Testis (tissue), 3 donors: ENCODE data around the gene ASPHD2. TPM values are rescaled to one million over a fixed set of nuclear protein-coding genes. Genes with fewer than 3 reads are reported as not detected.

Experiments
- DNase-seq: peaks from one replicate; pipeline ENCODE4 v3.0.0-alpha.2; 2019
- H3K27ac ChIP-seq, 2 donors: fragments of 200-600 bp; sonication (generic); one replicate each; pipeline ENCODE4 v1.5.1; 2019
- H3K27me3 ChIP-seq: fragments of 200-600 bp; sonication (generic); one replicate; pipeline ENCODE4 v1.5.1; 2019
- H3K36me3 ChIP-seq: fragments of 200-600 bp; sonication (generic); one replicate; pipeline ENCODE4 v1.5.1; 2017; ENCODE audit warnings: low read depth; ENCODE audit errors: missing control alignments
- H3K4me1 ChIP-seq: fragments of 200-600 bp; sonication (generic); one replicate; pipeline ENCODE4 v1.5.1; 2019
- H3K4me3 ChIP-seq, 2 donors: fragments of 200-600 bp; sonication (generic); one replicate each; pipeline ENCODE4 v1.5.1; 2017 to 2019
- H3K9me3 ChIP-seq: fragments of 200-600 bp; sonication (generic); one replicate; pipeline ENCODE4 v1.5.1; 2017
- POLR2A ChIP-seq: fragments of 450-650 bp; IDR thresholded peaks from one replicate; pipeline ENCODE4 v1.6.1; 2017; ENCODE audit warnings: antibody characterized with exemption, mild to moderate bottlenecking, moderate library complexity
- WGBS, 2 donors: methylation state at CpG; one replicate each; pipeline ENCODE4 v1.1.5; 2018; 5-methylcytosine and 5-hydroxymethylcytosine counted together
- intact Hi-C: fragments of 100-400 bp; cut with DNase I; formaldehyde crosslinking; loops from one replicate; pipeline ENCODE4 v1.15.1; 2023; ENCODE audit warnings: low total_unique reads
- polyA plus RNA-seq: library from polyadenylated mRNA; stranded (reverse); fragments of 350-450 nt; fragmentation: Illumina TruSeq; extraction: RNeasy Lipid Tissue Mini Kit (QIAGEN cat#74804); gene quantifications from one replicate; pipeline ENCODE4 v1.2.3, GENCODE V29; 2014; ENCODE audit warnings: low read depth, low replicate concordance; ENCODE audit not compliant: insufficient read depth
- total RNA-seq, 2 donors: library from RNA; depleted of rRNA; stranded (reverse); fragments of >200 nt; gene quantifications; one replicate each; pipeline ENCODE4 v1.2.3, GENCODE V29; 2016
- TF ChIP-seq, protein P1 (sequence below), 3 experiments: fragments of 450-650 bp in 2 of 3; fragments of 200-600 bp in 1 of 3; sonication (generic) in 1 of 3; IDR thresholded peaks; one replicate each; pipeline ENCODE4 v1.5.1; 2016 to 2019; ENCODE audit warnings: antibody characterized with exemption in 3 of 3, mild to moderate bottlenecking in 2 of 3, moderate library complexity in 1 of 3

Gene ASPHD2
- total and polyA plus RNA-seq, 3 donors from 2014 or later, result 4.2 to 5.0 (median 4.8) TPM

DNA sequence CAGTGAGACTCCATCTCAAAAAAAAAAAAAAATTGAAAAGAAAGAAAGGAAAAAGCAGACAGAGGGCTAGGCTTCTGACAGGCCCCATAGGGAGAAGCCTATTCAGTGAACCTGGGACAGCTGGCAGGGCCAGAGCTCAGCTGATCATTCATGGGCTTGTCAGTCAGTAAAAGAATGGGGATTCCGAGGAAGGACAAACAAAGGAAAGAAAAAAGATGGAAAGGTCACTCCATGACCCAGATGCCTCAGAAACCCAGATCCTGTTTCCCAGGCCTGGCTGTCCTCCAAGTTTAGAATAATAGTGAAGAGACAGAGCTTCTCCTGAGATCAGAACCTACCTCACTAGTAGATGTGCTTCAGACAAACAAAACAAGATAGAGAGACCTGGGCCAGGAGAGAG lies 34.3 kb upstream of the ASPHD2 start:
- H3K27ac ChIP-seq, result no peak overlapping the region
- H3K4me1 ChIP-seq, result no peaks in the 10 kb centered on the region
- no peaks in the 10 kb centered on the region for H3K27me3 ChIP-seq
- H3K4me3 ChIP-seq, result no peak overlapping the region
- TF ChIP-seq POLR2A, result no peak
- TF ChIP-seq, protein P1, sequence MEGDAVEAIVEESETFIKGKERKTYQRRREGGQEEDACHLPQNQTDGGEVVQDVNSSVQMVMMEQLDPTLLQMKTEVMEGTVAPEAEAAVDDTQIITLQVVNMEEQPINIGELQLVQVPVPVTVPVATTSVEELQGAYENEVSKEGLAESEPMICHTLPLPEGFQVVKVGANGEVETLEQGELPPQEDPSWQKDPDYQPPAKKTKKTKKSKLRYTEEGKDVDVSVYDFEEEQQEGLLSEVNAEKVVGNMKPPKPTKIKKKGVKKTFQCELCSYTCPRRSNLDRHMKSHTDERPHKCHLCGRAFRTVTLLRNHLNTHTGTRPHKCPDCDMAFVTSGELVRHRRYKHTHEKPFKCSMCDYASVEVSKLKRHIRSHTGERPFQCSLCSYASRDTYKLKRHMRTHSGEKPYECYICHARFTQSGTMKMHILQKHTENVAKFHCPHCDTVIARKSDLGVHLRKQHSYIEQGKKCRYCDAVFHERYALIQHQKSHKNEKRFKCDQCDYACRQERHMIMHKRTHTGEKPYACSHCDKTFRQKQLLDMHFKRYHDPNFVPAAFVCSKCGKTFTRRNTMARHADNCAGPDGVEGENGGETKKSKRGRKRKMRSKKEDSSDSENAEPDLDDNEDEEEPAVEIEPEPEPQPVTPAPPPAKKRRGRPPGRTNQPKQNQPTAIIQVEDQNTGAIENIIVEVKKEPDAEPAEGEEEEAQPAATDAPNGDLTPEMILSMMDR (IDR thresholded peaks at IDR 0.05), result no peak
- no peaks in the 10 kb centered on the region for H3K36me3 ChIP-seq
- no peak for DNase-seq
- no peaks in the 10 kb centered on the region for H3K9me3 ChIP-seq
- 32 to 37% methylated on average over 1 of the region's 1 CpG for WGBS, 2 donors
- intact Hi-C loops, result no loop called here

DNA sequence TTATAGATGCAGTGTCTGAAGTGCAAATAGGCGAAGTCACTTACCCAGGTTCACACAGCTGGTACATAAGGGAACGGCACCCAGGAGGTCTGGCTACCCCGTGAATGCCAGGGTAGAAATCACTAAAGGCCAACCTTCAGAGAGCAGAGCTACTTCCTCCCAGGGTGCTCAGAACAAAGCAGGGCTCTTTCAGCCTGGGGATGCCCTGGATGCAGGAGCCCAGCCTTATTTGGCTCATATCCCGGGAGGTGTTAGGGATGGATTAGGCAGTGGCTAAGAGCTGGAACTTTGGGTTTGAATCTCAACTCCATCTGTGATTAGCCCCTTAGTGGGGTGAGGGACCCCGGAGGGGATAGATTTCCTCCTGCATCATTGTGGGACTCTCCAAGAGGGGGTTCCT lies 33.1 kb upstream of the ASPHD2 start:
- no peak overlapping the region for H3K27ac ChIP-seq
- H3K36me3 ChIP-seq, result no peaks in the 10 kb centered on the region
- WGBS, 2 donors, result 55 to 64% methylated on average over 4 to 5 of the region's 5 CpGs
- intact Hi-C loops, result no loop called here
- no peaks in the 10 kb centered on the region for H3K27me3 ChIP-seq
- TF ChIP-seq POLR2A, result no peak
- TF ChIP-seq, protein P1 (IDR thresholded peaks at IDR 0.05), result no peak
- H3K4me3 ChIP-seq, result no peak overlapping the region
- DNase-seq, result no peak
- no peaks in the 10 kb centered on the region for H3K9me3 ChIP-seq
- H3K4me1 ChIP-seq, result no peaks in the 10 kb centered on the region

DNA sequence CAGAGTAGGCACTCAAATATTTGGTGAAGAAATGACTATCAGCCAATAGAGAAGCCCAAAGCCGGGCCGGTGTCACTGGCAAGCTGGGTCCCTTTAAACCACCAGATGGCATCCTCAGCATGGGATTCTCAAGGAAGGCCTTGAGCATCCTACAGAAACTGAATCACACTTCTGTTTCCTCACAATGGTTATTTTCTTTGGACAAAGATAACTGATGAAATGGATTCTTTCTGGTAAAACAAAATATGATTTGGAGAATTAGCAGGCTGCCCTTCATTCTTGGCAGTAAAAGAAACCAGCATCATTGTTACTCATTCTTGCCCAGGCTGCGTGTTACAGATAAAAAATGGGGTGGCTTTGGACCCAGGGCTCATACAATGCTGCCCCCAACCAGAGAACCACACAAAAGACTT lies 30.3 kb upstream of the ASPHD2 start:
- intact Hi-C loops, result no loop called here
- H3K9me3 ChIP-seq, result no peaks in the 10 kb centered on the region
- no peaks in the 10 kb centered on the region for H3K27me3 ChIP-seq
- H3K4me1 ChIP-seq, result no peaks in the 10 kb centered on the region
- no peak overlapping the region for H3K4me3 ChIP-seq
- H3K27ac ChIP-seq, result no peak overlapping the region
- WGBS, 2 donors, result 30 to 35% methylated on average over 3 of the region's 3 CpGs
- peak; percentile 85 for DNase-seq
- no peaks in the 10 kb centered on the region for H3K36me3 ChIP-seq
- TF ChIP-seq POLR2A, result no peak
- TF ChIP-seq, protein P1 (IDR thresholded peaks at IDR 0.05), result peak; percentile 50 to 60 (median 57)

DNA sequence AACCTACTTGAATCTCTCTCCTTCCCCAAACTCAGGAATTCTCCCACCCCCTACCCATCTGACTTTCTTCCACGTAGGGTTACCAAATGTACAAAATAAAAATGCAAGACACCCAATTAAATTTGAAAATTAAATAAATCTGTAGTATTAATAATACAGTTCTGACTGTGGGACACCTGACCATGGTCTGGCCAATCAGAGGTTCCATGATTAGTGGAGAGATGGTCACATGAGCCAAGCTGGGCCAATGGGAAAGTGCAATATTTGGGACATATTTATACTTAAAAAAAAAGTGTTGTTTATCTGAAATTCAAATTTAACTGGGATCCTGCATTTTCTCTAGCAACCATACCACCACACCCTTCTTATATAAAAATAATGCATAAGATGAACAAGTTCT lies 29.8 kb upstream of the ASPHD2 start:
- Histone ChIP-seq H3K36me3 (no peaks in the 10 kb centered on the region), H3K9me3 (no peaks in the 10 kb centered on the region), H3K4me3 (no peak overlapping the region), H3K27ac (no peak overlapping the region), H3K27me3 (no peaks in the 10 kb centered on the region), H3K4me1 (no peaks in the 10 kb centered on the region)
- 64 to 65% methylated on average over 1 of the region's 1 CpG for WGBS, 2 donors
- DNase-seq, result no peak
- intact Hi-C loops, result no loop called here
- TF ChIP-seq POLR2A, result no peak
- TF ChIP-seq, protein P1 (IDR thresholded peaks at IDR 0.05), result no peak

DNA sequence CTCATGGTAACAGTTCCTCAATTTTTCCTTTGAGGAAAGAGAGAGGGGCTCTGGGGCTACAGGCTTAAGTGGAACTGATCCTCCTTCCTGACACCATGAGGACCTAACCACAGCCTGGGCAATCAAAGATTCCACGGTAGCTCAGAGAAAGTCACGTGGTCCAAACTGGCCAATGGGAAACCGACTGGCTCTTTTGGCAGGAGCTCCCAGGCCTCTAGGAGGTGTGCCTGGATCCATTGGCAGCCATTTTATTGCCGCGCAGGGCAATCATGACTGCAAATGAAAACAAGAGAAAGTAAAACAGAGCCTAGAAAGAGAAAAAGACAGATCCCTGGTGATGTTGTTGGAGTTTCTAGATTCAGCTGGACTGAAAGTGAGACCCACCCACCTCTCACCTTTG lies 27.3 kb upstream of the ASPHD2 start:
- intact Hi-C loops, result no loop called here
- Histone ChIP-seq H3K4me1 (no peaks in the 10 kb centered on the region), H3K27ac (no peak overlapping the region), H3K9me3 (no peaks in the 10 kb centered on the region), H3K4me3 (no peak overlapping the region), H3K36me3 (no peaks in the 10 kb centered on the region), H3K27me3 (no peaks in the 10 kb centered on the region)
- TF ChIP-seq, protein P1 (IDR thresholded peaks at IDR 0.05), result no peak
- no peak for TF ChIP-seq POLR2A
- DNase-seq, result peak; percentile 61
- WGBS, 2 donors, result 62 to 65% methylated on average over 5 of the region's 5 CpGs
